MM.1S (cell line): ENCODE data around the gene WHRN.

Source experiments
- CTCF ChIP-seq: fragments of 300-600 bp; sonication (generic); IDR thresholded peaks from 2 replicates; pipeline ENCODE4 v1.5.1; 2016; ENCODE audit warnings: antibody characterized with exemption, low read length, mixed read lengths
- EZH2 ChIP-seq: fragments of 300-600 bp; sonication (generic); optimal IDR thresholded peaks from 2 replicates; pipeline ENCODE3; 2017; ENCODE audit warnings: low read depth, mild to moderate bottlenecking, antibody characterized with exemption, low read length, mixed read lengths
- EZH2phosphoT487 ChIP-seq: fragments of 300-600 bp; sonication (generic); IDR thresholded peaks from 2 replicates; pipeline ENCODE4 v1.6.1; 2018; ENCODE audit warnings: antibody characterized with exemption, low read length

GRCh38 chr9:114374936-114375335 lies 130.3 kb downstream of the WHRN start:
- TF ChIP-seq CTCF = no peak
- no peak for TF ChIP-seq EZH2
- no peak for TF ChIP-seq EZH2phosphoT487
